Brain microvascular endothelial cell (primary cell): ENCODE data around the gene SS18L1.

Experiments
- DNase-seq: peaks from one replicate; pipeline ENCODE4 v3.0.0-alpha.2; 2020
- H3K27ac ChIP-seq: fragments of 250-450 bp; sonication (Bioruptor Pico); 2 replicates; pipeline ENCODE4 v1.5.1; 2020; ENCODE audit warnings: mild to moderate bottlenecking, moderate library complexity
- H3K27me3 ChIP-seq: fragments of 250-450 bp; sonication (Bioruptor Pico); replicated peaks from 2 replicates; pipeline ENCODE4 v1.5.1; 2020; ENCODE audit warnings: mild to moderate bottlenecking
- H3K36me3 ChIP-seq: fragments of 250-450 bp; sonication (Bioruptor Pico); replicated peaks from 2 replicates; pipeline ENCODE4 v1.5.1; 2020; ENCODE audit warnings: mild to moderate bottlenecking
- H3K4me3 ChIP-seq: 2 replicates; pipeline ENCODE4 v1.5.1; 2011; ENCODE audit warnings: low read depth, mild to moderate bottlenecking, control low read depth, low read length, moderate library complexity
- CTCF ChIP-seq: IDR thresholded peaks from 2 replicates; pipeline ENCODE4 v1.5.1; 2011; ENCODE audit warnings: low read depth, mild to moderate bottlenecking, moderate library complexity, low read length, control low read depth, inconsistent platforms; ENCODE audit errors: missing control alignments
- in situ Hi-C: cut with HindIII; loops from 2 replicates; pipeline ENCODE4 v1.10.0; 2017; ENCODE audit warnings: low sequenced_read_pairs, low pct_ligation_motif_present

SS18L1 gene

DNA sequence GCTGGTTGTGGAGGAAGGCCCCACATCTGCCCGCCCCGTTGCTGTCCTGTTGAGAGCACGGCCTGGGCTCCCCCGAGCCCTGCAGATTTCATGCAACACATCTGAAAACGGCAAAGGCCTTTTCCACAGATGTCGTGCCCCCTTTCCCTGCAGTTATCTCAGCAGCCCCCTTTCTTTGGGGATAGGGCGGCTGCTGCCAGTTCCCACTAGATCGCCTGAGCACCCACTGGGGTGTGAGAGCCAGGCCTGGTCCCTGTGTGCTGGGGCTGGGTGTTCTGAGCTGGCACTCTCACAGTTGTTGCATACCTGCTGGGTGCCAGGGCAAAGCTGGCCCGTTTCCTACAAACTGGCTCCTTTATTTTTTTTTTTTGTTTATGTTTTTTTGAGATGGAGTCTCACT lies 27.0 kb downstream of the SS18L1 start:
- in situ Hi-C loops = no loop called here
- no peak overlapping the region for H3K4me3 ChIP-seq
- peaks cover 27% of the 10 kb centered on the region for H3K36me3 ChIP-seq
- DNase-seq = no peak
- no peaks in the 10 kb centered on the region for H3K27me3 ChIP-seq
- H3K27ac ChIP-seq = no peak overlapping the region
- TF ChIP-seq CTCF = no peak

- no peak for TF ChIP-seq CTCF
These were observed 27.7 kb downstream of the SS18L1 start for GRCh38 chr20:62171245-62171644.

DNA sequence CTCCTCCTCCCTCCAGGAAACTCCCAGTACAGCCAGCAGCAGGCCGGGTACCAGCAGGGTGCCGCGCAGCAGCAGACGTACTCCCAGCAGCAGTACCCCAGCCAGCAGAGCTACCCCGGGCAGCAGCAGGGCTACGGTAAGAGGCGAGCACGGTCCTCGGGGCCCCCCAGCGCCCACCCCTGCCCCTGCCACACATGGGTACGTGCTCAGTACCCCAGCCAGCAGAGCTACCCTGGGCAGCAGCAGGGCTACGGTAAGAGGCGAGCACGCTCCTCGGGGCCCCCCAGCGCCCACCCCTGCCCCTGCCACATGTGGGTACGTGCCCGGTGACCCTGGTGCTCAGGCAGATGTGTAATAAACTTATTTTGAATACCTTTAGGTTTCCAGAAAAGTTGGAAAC lies 29.1 kb downstream of the SS18L1 start:
- no peak for TF ChIP-seq CTCF
- Histone ChIP-seq H3K36me3 (peaks cover 22% of the 10 kb centered on the region), H3K27me3 (no peaks in the 10 kb centered on the region), H3K4me3 (no peak overlapping the region), H3K27ac (no peak overlapping the region)
- DNase-seq = no peak
- in situ Hi-C loops = no loop called here

More at GRCh38 chr20:62171245-62171644, 27.7 kb downstream of the SS18L1 start:
- in situ Hi-C loops = no loop called here
- no peak for DNase-seq
- H3K4me3 ChIP-seq = no peak overlapping the region
- no peaks in the 10 kb centered on the region for H3K27me3 ChIP-seq
- H3K36me3 ChIP-seq = peaks cover 22% of the 10 kb centered on the region
- no peak overlapping the region for H3K27ac ChIP-seq

DNA sequence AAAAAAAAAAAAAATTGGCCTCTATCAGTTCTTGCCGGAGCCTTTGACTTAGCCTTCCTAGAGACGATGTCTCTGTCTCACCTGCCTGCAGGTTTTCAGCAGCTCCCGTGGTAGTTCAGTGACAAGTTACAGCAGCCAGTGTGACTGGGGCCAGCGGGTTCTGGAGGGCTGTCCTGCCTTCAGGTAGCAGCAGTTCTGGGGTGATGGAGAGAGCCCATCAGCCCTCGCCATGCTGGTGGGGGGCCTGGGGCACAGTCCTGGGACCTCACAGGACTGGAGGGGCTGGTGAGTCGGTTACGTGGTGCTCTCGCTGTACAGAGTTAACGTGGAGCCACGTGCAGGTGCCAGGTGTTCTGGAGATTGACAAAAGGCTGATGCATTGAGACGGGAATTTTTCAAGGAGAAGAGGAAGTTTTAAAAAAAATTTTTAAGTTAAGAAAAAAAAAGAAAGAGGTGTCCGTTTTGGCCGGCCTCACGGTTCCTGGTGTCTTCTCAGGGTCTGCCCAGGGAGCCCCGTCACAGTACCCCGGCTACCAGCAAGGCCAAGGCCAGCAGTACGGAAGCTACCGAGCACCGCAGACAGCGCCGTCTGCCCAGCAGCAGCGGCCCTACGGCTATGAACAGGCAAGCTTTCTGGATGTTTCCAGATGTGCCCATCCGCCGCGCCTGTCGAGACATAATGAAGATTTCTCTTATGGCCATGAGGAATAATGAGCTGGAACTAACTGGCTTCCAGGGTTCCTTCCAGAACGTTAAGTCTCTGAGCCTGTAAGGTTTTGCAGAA lies 30.6 kb downstream of the SS18L1 start:
- in situ Hi-C loops = no loop called here
- no peak overlapping the region for H3K27ac ChIP-seq
- no peak for DNase-seq
- no peak for TF ChIP-seq CTCF
- peaks cover 11% of the 10 kb centered on the region for H3K36me3 ChIP-seq
- no peak overlapping the region for H3K4me3 ChIP-seq
- no peaks in the 10 kb centered on the region for H3K27me3 ChIP-seq

GRCh38 chr20:62174870-62175624 lies 31.5 kb downstream of the SS18L1 start:
- no peak for DNase-seq
- TF ChIP-seq CTCF = no peak
- H3K4me3 ChIP-seq = no peak overlapping the region
- no peak overlapping the region for H3K27ac ChIP-seq
- in situ Hi-C loops = no loop called here
- H3K27me3 ChIP-seq = no peaks in the 10 kb centered on the region
- peaks cover 11% of the 10 kb centered on the region for H3K36me3 ChIP-seq
